SK-N-SH treated with all-trans-retinoic acid at 6 μM for 48 hours (cell line): ENCODE results near the gene GRAMD1B.

Source experiments
- CREB5 ChIP-seq: fragments of 250-450 bp; sonication (Bioruptor Pico); IDR thresholded peaks from 2 replicates; pipeline ENCODE4 v1.5.1; 2020; ENCODE audit warnings: low read depth, mild to moderate bottlenecking, moderate library complexity
- CSDC2 ChIP-seq: fragments of 250-450 bp; sonication (Bioruptor Pico); IDR thresholded peaks from 2 replicates; pipeline ENCODE4 v1.5.0; 2020; ENCODE audit warnings: mild to moderate bottlenecking, moderate library complexity
- ISL1 ChIP-seq: fragments of 250-450 bp; sonication (Bioruptor Pico); IDR thresholded peaks from 2 replicates; pipeline ENCODE4 v2.1.2; 2022; ENCODE audit warnings: mild to moderate bottlenecking, moderate library complexity
- PPARA ChIP-seq: fragments of 250-450 bp; sonication (Bioruptor Pico); IDR thresholded peaks from 2 replicates; pipeline ENCODE4 v1.5.0; 2020; ENCODE audit warnings: mild to moderate bottlenecking, borderline replicate concordance
- RARB ChIP-seq: fragments of 250-450 bp; sonication (Bioruptor Pico); IDR thresholded peaks from 2 replicates; pipeline ENCODE4 v1.8.0; 2021; ENCODE audit warnings: mild to moderate bottlenecking, moderate library complexity
- ZNF565 ChIP-seq: fragments of 450-650 bp; formaldehyde crosslinking; conservative IDR thresholded peaks from 2 replicates; pipeline ENCODE4 v1.5.0; 2020; ENCODE audit warnings: low read depth, mild to moderate bottlenecking, moderate library complexity
- ZNF8 ChIP-seq: fragments of 450-650 bp; formaldehyde crosslinking; IDR thresholded peaks from 2 replicates; pipeline ENCODE4 v1.5.0; 2020; ENCODE audit warnings: mild to moderate bottlenecking, moderate library complexity

- TF ChIP-seq PPARA (CRISPR knock-in tag): no peak
- no peak for TF ChIP-seq CREB5 (CRISPR knock-in tag)
- TF ChIP-seq RARB: no peak
- TF ChIP-seq ISL1 (CRISPR knock-in tag): no peak
- no peak for TF ChIP-seq ZNF8 (CRISPR knock-in tag)
- no peak for TF ChIP-seq ZNF565 (CRISPR knock-in tag)
- no peak for TF ChIP-seq CSDC2
Observed at GRCh38 chr11:123603666-123604065, 173.6 kb downstream of the GRAMD1B start.
